HL-60 (cell line): ENCODE measurements around the gene LIMCH1.
"Not testable (repeated sequence)": the region's sequence is repeated elsewhere in the genome, so short reads cannot be mapped to it uniquely, and the experiment has no call there.

Experiments
- GABPA ChIP-seq: IDR thresholded peaks from 2 replicates; pipeline ENCODE4 v1.6.1; 2012; ENCODE audit warnings: low read depth
- POLR2AphosphoS5 ChIP-seq: IDR thresholded peaks from 2 replicates; pipeline ENCODE4 v1.6.1; 2012; ENCODE audit warnings: low read depth
- SPI1 ChIP-seq: IDR thresholded peaks from 2 replicates; pipeline ENCODE4 v1.6.1; 2012; ENCODE audit warnings: low read depth, mild to moderate bottlenecking, borderline replicate concordance
- TF ChIP-seq, protein P1 (sequence below): IDR thresholded peaks from one replicate; pipeline ENCODE4 v1.5.1; 2011; ENCODE audit warnings: low read length, control low read depth, inconsistent platforms; ENCODE audit not compliant: insufficient read depth
- TF ChIP-seq, protein P2 (sequence below): IDR thresholded peaks from 2 replicates; pipeline ENCODE4 v1.6.1; 2012; ENCODE audit warnings: low read depth; ENCODE audit not compliant: insufficient replicate concordance

DNA sequence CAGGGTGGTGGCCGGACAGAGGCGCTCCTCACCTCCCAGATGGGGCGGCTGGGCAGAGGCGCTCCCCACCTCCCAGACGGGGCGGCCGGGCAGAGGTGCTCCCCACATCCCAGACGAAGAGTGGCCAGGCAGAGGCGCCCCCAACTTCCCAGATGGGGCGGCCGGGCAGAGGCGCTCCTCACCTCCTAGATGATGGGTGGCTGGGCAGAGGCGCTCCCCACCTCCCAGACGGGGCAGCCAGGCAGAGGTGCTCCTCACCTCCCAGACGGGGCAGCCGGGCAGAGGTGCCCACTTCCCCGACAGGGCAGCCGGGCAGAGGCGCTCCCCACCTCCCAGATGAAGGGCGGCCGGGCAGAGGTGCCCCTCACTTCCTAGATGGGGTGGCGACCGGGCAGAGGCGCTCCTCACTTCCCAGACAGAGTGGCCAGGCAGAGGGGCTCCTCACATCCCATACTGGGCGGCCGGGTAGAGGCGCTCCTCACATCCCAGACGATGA, 46.8 kb upstream of the LIMCH1 start:
- TF ChIP-seq, protein P1, sequence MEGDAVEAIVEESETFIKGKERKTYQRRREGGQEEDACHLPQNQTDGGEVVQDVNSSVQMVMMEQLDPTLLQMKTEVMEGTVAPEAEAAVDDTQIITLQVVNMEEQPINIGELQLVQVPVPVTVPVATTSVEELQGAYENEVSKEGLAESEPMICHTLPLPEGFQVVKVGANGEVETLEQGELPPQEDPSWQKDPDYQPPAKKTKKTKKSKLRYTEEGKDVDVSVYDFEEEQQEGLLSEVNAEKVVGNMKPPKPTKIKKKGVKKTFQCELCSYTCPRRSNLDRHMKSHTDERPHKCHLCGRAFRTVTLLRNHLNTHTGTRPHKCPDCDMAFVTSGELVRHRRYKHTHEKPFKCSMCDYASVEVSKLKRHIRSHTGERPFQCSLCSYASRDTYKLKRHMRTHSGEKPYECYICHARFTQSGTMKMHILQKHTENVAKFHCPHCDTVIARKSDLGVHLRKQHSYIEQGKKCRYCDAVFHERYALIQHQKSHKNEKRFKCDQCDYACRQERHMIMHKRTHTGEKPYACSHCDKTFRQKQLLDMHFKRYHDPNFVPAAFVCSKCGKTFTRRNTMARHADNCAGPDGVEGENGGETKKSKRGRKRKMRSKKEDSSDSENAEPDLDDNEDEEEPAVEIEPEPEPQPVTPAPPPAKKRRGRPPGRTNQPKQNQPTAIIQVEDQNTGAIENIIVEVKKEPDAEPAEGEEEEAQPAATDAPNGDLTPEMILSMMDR = not testable (repeated sequence)
- not testable (repeated sequence) for TF ChIP-seq POLR2AphosphoS5, GABPA, SPI1
- TF ChIP-seq, protein P2, sequence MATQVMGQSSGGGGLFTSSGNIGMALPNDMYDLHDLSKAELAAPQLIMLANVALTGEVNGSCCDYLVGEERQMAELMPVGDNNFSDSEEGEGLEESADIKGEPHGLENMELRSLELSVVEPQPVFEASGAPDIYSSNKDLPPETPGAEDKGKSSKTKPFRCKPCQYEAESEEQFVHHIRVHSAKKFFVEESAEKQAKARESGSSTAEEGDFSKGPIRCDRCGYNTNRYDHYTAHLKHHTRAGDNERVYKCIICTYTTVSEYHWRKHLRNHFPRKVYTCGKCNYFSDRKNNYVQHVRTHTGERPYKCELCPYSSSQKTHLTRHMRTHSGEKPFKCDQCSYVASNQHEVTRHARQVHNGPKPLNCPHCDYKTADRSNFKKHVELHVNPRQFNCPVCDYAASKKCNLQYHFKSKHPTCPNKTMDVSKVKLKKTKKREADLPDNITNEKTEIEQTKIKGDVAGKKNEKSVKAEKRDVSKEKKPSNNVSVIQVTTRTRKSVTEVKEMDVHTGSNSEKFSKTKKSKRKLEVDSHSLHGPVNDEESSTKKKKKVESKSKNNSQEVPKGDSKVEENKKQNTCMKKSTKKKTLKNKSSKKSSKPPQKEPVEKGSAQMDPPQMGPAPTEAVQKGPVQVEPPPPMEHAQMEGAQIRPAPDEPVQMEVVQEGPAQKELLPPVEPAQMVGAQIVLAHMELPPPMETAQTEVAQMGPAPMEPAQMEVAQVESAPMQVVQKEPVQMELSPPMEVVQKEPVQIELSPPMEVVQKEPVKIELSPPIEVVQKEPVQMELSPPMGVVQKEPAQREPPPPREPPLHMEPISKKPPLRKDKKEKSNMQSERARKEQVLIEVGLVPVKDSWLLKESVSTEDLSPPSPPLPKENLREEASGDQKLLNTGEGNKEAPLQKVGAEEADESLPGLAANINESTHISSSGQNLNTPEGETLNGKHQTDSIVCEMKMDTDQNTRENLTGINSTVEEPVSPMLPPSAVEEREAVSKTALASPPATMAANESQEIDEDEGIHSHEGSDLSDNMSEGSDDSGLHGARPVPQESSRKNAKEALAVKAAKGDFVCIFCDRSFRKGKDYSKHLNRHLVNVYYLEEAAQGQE = not testable (repeated sequence)
